ENCODE results near the gene DEFB124.
"Not testable (repeated sequence)": the region's sequence is repeated elsewhere in the genome, so short reads cannot be mapped to it uniquely, and the experiment has no call there.

DEFB124 gene, protein sequence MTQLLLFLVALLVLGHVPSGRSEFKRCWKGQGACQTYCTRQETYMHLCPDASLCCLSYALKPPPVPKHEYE

GRCh38 chr20:31474758-31475427 lies at the start of gene DEFB124, which contains the start of gene REM1:
DEFB124 (minus strand) TSS chr20:31475127; CDS start chr20:31473013, 2,114 bp downstream.
REM1 (plus strand) TSS chr20:31475288; CDS start chr20:31476446, 1,158 bp downstream.
- peak within 1 kb of the TSS; percentile 69; the same call in 1 of the 2 replicates for H3K4me3 ChIP-seq (ENCODE audit: low read length)
- H3K9me3 ChIP-seq (ENCODE audit: insufficient read depth, low read depth, low read length) = peaks cover 8% of the 10 kb centered on the region
- H3K4me1 ChIP-seq (ENCODE audit: insufficient read depth, low read length) = no peaks in the 10 kb centered on the region; the same call in 1 of the 2 replicates
- no peaks in the 10 kb centered on the region for H3K36me3 ChIP-seq (ENCODE audit: insufficient read depth, low read depth, low read length)
- H3K9ac ChIP-seq (ENCODE audit: low read depth, low read length) = 0 out of 2 replicates have a peak within 1 kb of the TSS, but pooled peaks have one; percentile 32
- H3K27ac ChIP-seq (ENCODE audit: low read length) = no peak within 1 kb of the TSS
- H3K27me3 ChIP-seq (ENCODE audit: insufficient read depth, low read length) = peaks cover 51% of the 10 kb centered on the region

DNA sequence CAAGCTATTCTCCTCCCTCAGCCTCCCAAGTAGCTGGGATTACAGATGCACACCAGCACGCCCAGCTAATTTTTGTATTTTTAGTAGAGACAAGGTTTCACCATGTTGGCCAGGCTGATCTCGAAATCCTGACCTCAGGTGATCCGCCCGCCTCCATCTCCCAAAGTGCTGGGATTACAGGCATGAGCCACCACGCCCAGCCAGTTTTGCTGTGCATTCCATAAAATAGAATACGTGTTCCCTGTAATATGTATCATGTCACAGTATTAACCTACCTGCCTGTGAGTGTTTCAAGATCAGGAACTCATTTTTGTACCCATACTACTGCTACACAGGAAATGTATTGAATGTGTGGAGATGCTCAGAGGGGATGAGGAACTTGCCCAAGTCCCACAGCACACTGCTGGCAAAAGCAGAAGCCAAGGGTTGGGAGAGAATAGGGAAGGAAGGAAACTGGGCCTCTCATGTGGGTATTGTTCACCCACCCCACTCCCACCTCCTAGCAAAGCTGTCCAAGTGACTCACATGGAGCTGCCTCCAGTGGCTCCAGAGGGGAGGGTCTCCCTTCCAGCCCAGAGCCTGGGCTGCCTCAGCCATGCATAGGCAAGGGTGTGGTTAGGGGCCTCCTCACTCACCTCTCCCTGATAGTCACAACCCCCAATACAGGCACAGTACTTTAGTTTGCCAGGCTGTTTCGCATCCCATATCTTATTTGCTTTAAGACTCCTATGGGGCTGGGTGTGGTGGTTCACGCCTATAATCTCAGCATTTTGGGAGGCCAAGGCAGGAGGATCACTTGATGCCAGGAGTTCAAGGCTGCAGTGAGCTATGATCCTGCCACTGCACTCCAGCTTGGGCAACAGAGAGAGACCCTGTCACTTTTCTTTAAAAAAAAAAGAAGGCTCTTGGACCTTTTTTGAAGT lies 48.7 kb upstream of the DEFB124 start:
- Histone ChIP-seq H3K4me3 (ENCODE audit: low read length) (no peak overlapping the region), H3K36me3 (ENCODE audit: insufficient read depth, low read depth, low read length) (peaks cover 47% of the 10 kb centered on the region)

DNA sequence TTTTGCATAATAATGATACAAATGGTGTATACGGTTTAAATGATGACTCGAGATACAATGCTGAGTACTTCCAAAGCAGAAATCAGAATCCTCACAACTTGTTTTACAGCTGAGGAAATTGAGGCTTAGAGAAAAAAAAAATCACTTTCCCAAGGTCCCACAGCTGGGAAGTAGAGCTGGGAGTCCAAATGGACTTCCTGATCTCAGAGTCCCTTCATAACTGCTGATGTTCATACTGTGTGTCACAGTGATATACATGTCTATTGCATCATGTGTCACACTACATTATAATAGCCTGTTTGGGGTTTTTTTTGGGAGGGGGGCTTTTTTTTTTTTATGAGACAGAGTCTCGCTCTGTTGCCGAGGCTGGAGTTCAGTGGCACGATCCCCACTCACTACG lies 47.8 kb upstream of the DEFB124 start:
- Histone ChIP-seq H3K4me3 (ENCODE audit: low read length) (no peak overlapping the region), H3K9ac (ENCODE audit: low read depth, low read length) (no peak overlapping the region), H3K4me1 (ENCODE audit: insufficient read depth, low read length) (no peaks in the 10 kb centered on the region), H3K36me3 (ENCODE audit: insufficient read depth, low read depth, low read length) (peaks cover 38% of the 10 kb centered on the region), H3K27me3 (ENCODE audit: insufficient read depth, low read length) (no peaks in the 10 kb centered on the region), H3K9me3 (ENCODE audit: insufficient read depth, low read depth, low read length) (no peaks in the 10 kb centered on the region), H3K27ac (ENCODE audit: low read length) (no peak overlapping the region)

More for the DNA sequence above, 48.7 kb upstream of the DEFB124 start:
- Histone ChIP-seq H3K9ac (ENCODE audit: low read depth, low read length) (no peak overlapping the region), H3K9me3 (ENCODE audit: insufficient read depth, low read depth, low read length) (no peaks in the 10 kb centered on the region), H3K27ac (ENCODE audit: low read length) (no peak overlapping the region), H3K4me1 (ENCODE audit: insufficient read depth, low read length) (no peaks in the 10 kb centered on the region), H3K27me3 (ENCODE audit: insufficient read depth, low read length) (no peaks in the 10 kb centered on the region)

GRCh38 chr20:31521267-31521666 lies 46.3 kb upstream of the DEFB124 start:
- H3K4me3 ChIP-seq (ENCODE audit: low read length); H3K27me3 ChIP-seq (ENCODE audit: insufficient read depth, low read length); H3K27ac ChIP-seq (ENCODE audit: low read length); H3K4me1 ChIP-seq (ENCODE audit: insufficient read depth, low read length); H3K9me3 ChIP-seq (ENCODE audit: insufficient read depth, low read depth, low read length); H3K9ac ChIP-seq (ENCODE audit: low read depth, low read length): not testable (repeated sequence)
- peaks cover 33% of the 10 kb centered on the region for H3K36me3 ChIP-seq (ENCODE audit: insufficient read depth, low read depth, low read length)

DNA sequence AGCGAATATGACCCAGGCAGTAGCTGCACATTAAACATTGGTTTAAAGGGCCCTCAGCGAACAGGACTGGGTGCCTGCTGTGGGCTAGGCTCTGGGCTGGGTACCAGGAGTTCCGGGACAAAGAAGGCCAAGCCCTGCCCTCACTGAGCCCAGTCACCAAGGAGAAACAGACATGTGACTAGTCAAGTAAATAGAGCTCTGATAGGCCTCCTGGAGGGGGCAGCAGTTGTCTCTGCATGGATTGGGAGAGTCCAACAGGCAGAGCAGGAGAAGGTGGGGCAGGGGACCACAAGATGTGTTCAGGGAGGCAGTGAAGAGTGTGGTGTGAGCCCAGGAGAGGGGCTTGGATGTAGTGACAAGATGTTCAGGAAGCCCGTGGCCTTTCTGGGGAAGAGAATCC lies 42.4 kb upstream of the DEFB124 start:
- H3K36me3 ChIP-seq (ENCODE audit: insufficient read depth, low read depth, low read length) = peaks cover 34% of the 10 kb centered on the region
- peaks cover 12% of the 10 kb centered on the region; the same call in 1 of the 2 replicates for H3K4me1 ChIP-seq (ENCODE audit: insufficient read depth, low read length)
- H3K4me3 ChIP-seq (ENCODE audit: low read length) = no peak overlapping the region
- no peaks in the 10 kb centered on the region for H3K9me3 ChIP-seq (ENCODE audit: insufficient read depth, low read depth, low read length)
- H3K27me3 ChIP-seq (ENCODE audit: insufficient read depth, low read length) = no peaks in the 10 kb centered on the region
- H3K27ac ChIP-seq (ENCODE audit: low read length) = no peak overlapping the region
- no peak overlapping the region for H3K9ac ChIP-seq (ENCODE audit: low read depth, low read length)

- Histone ChIP-seq H3K36me3 (ENCODE audit: insufficient read depth, low read depth, low read length) (peaks cover 34% of the 10 kb centered on the region), H3K9ac (ENCODE audit: low read depth, low read length) (no peak overlapping the region), H3K27ac (ENCODE audit: low read length) (no peak overlapping the region), H3K4me1 (ENCODE audit: insufficient read depth, low read length) (peaks cover 12% of the 10 kb centered on the region; the same call in 1 of the 2 replicates), H3K4me3 (ENCODE audit: low read length) (no peak overlapping the region), H3K27me3 (ENCODE audit: insufficient read depth, low read length) (no peaks in the 10 kb centered on the region), H3K9me3 (ENCODE audit: insufficient read depth, low read depth, low read length) (no peaks in the 10 kb centered on the region)
Observed at GRCh38 chr20:31516651-31517050, 41.7 kb upstream of the DEFB124 start.

DNA sequence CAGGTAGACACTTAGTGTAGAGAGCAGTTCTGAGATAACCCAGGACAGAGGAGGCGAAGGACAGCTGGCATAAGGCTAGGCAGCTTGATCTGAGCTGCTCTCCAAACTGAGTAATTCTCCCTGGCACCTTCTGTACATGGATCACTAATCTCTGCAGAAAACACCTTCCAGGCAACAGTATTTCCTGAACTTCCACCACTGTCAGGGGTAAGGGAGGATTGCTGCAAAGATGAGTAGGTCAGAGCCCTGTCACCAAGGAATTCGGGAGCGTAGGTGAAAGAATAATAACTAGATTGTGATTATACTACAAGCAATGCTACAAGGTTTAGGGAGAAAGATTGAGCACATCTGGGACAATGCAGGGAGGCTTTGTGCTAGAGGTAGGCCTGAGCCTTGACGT lies 41.2 kb upstream of the DEFB124 start:
- H3K4me1 ChIP-seq (ENCODE audit: insufficient read depth, low read length) = peaks cover 12% of the 10 kb centered on the region; the same call in 1 of the 2 replicates
- no peaks in the 10 kb centered on the region for H3K27me3 ChIP-seq (ENCODE audit: insufficient read depth, low read length)
- peak overlapping the region; percentile 97; the same call in 1 of the 2 replicates for H3K4me3 ChIP-seq (ENCODE audit: low read length)
- no peaks in the 10 kb centered on the region for H3K9me3 ChIP-seq (ENCODE audit: insufficient read depth, low read depth, low read length)
- peaks cover 31% of the 10 kb centered on the region for H3K36me3 ChIP-seq (ENCODE audit: insufficient read depth, low read depth, low read length)
- H3K27ac ChIP-seq (ENCODE audit: low read length) = no peak overlapping the region
- H3K9ac ChIP-seq (ENCODE audit: low read depth, low read length) = no peak overlapping the region; the same call in 1 of the 2 replicates

DNA sequence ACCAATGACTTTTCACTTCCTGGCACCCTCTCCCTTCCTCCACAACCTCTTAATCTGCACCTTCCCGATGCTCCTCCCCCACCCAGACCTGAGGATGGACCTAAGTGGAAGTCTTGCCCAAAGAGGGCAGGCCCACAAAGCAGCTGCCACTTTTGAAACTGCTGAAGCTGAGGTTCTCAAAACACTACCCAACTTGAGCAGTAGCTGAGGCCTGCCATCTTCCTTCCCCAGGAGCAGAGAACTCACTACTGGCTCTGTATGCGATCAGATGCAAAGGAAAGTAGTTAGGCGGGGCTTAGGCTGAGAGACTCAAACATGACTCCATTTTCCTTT lies 40.8 kb upstream of the DEFB124 start:
- Histone ChIP-seq H3K36me3 (ENCODE audit: insufficient read depth, low read depth, low read length) (peaks cover 27% of the 10 kb centered on the region), H3K27ac (ENCODE audit: low read length) (no peak overlapping the region), H3K4me1 (ENCODE audit: insufficient read depth, low read length) (peaks cover 12% of the 10 kb centered on the region; the same call in 1 of the 2 replicates), H3K4me3 (ENCODE audit: low read length) (peak overlapping the region; percentile 97), H3K9ac (ENCODE audit: low read depth, low read length) (no peak overlapping the region; the same call in 1 of the 2 replicates), H3K9me3 (ENCODE audit: insufficient read depth, low read depth, low read length) (no peaks in the 10 kb centered on the region), H3K27me3 (ENCODE audit: insufficient read depth, low read length) (no peaks in the 10 kb centered on the region)

GRCh38 chr20:31515072-31515774 lies 40.3 kb upstream of the DEFB124 start:
- no peaks in the 10 kb centered on the region for H3K9me3 ChIP-seq (ENCODE audit: insufficient read depth, low read depth, low read length)
- H3K27me3 ChIP-seq (ENCODE audit: insufficient read depth, low read length) = no peaks in the 10 kb centered on the region
- H3K9ac ChIP-seq (ENCODE audit: low read depth, low read length) = peak overlapping the region; percentile 97
- peaks cover 25% of the 10 kb centered on the region for H3K36me3 ChIP-seq (ENCODE audit: insufficient read depth, low read depth, low read length)
- no peak overlapping the region for H3K27ac ChIP-seq (ENCODE audit: low read length)
- H3K4me1 ChIP-seq (ENCODE audit: insufficient read depth, low read length) = peaks cover 12% of the 10 kb centered on the region; the same call in 1 of the 2 replicates
- peak overlapping the region; percentile 97 for H3K4me3 ChIP-seq (ENCODE audit: low read length)

DNA sequence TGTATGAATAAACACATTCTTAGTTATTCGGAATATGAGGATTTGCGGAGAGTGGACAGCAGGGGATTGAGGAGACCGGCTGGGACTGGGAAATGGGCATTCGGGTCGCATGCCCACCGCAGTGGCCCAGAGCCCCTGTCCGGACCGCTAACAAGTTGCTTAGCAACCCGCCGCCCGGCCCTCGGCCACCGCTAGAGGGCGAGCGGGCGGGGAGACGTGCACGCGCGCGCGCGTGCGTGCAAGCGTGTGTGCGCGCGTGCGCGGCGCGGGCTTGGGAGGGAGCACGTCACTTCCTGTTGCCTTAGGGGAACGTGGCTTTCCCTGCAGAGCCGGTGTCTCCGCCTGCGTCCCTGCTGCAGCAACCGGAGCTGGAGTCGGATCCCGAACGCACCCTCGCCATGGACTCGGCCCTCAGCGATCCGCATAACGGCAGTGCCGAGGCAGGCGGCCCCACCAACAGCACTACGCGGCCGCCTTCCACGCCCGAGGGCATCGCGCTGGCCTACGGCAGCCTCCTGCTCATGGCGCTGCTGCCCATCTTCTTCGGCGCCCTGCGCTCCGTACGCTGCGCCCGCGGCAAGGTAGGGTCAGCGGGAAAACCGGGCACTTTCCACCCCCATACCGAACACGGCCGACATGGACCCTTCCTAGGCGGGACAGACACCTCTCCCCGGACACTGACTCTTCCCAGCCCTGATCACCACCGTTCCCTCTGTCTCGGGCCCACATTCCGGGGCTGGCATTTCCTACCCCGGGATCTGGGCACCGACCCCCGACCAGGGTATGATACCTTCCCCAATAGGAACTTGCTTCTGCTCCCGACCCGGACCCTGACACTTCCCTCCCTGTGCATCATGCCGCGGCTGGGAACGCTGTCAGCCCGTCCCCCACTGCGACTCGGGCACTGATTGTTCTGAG lies 39.5 kb upstream of the DEFB124 start, which contains the start of gene HM13:
TSS of gene HM13 (plus strand) at position 289 of the 918 bp plus-strand sequence. CDS start at position 399, 110 bp downstream.
- Histone ChIP-seq H3K4me1 (ENCODE audit: insufficient read depth, low read length) (peaks cover 12% of the 10 kb centered on the region; the same call in 1 of the 2 replicates), H3K9me3 (ENCODE audit: insufficient read depth, low read depth, low read length) (no peaks in the 10 kb centered on the region), H3K27me3 (ENCODE audit: insufficient read depth, low read length) (no peaks in the 10 kb centered on the region), H3K36me3 (ENCODE audit: insufficient read depth, low read depth, low read length) (peaks cover 22% of the 10 kb centered on the region), H3K9ac (ENCODE audit: low read depth, low read length) (peak within 1 kb of the TSS; percentile 97), H3K27ac (ENCODE audit: low read length) (peak within 1 kb of the TSS; percentile 49), H3K4me3 (ENCODE audit: low read length) (peak within 1 kb of the TSS; percentile 97)

Data from iPS-20b (cell line).